ENCODE results near the gene CCDC13. TPM values are rescaled to one million over a fixed set of nuclear protein-coding genes. Genes with fewer than 3 reads are reported as not detected.
A peak's percentile ranks its signal among the peaks of the same experiment; 100 is the strongest.

Gene CCDC13, protein sequence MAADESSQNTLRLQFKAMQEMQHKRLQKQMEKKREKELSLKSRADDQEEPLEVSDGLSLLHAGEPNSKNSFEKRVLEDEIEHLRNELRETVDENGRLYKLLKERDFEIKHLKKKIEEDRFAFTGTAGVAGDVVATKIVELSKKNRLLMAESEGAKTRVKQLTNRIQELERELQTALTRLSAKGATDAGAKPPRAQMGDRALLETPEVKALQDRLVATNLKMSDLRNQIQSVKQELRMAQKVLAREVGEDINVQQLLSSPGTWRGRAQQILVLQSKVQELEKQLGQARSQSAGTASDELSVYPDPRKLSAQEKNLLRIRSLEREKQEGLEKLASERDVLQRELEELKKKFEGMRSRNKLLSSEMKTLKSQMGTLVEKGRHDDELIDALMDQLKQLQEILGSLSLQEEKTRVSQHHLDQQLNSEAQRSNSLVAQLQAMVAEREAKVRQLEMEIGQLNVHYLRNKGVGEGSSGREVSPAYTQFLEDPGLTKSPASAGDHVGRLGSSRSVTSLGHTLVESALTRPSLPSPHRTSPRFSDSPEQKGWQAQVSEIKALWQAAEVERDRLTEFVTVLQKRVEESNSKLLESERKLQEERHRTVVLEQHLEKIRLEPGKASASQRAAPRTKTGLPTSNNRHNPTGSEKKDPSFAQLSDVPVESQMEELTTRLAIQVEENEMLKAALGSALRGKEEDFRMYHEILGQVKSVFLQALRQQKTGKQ
- 1 to 10 TPM in 1 of 4 donors, under 1 TPM in 3; 0.47 to 1.1 (median 0.62) TPM for total RNA-seq
- polyA plus RNA-seq: 1 to 10 TPM in 1 of 3 donors, under 1 TPM in 2; 0.30 to 1.2 (median 0.66) TPM
- long read RNA-seq, donor 1: 0 reads
- long read RNA-seq, donor 2, partial matches to known transcripts: 0 of 1 reads
- long read RNA-seq, donor 2, other reads (novel, unspliced or antisense): 1 of 1 reads

DNA sequence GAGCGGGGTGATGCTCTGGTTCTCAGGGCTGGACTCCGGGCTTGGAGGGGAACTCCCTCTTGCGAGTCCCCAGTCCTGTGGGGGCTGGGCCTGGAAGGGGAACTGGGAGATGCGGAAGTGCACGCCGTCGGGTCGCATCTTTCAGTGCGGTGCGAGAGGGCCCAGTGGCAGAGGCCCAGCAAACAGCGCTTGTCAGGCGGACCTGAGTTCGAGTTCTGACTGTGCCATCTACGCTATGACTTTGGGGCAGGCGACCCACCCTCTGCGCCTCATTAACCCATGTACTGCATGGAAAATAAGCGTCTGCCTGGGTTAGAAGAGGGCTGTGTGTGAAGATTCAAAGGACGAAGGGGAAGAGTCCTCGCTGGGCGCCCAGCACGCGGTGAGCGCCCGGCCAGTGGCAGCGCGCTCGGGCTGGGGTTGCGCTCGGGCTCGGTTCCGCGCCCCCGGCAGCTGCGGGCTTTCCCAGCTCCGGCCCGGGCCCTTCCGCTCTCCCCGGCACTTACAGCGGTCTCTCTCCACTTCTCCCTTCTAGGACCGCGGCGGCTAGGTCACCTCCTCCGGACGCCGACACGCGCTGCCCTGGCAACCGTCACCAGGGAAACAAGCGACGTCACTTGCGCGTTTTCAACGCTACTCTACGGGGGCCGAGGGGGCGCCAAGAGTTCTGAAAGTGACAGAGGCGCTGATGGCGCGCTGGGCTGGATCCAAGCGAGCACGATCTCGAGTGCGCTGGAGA is at the start of gene CCDC13:
TSS of gene CCDC13 (minus strand) at position 584 of the 739 bp plus-strand sequence. CDS start 14,908 bp downstream, outside the sequence.
- no peak within 1 kb of the TSS for H3K27ac ChIP-seq
- ATAC-seq: peak; percentile 97 to 98 (median 97)
- TF ChIP-seq, protein P1, sequence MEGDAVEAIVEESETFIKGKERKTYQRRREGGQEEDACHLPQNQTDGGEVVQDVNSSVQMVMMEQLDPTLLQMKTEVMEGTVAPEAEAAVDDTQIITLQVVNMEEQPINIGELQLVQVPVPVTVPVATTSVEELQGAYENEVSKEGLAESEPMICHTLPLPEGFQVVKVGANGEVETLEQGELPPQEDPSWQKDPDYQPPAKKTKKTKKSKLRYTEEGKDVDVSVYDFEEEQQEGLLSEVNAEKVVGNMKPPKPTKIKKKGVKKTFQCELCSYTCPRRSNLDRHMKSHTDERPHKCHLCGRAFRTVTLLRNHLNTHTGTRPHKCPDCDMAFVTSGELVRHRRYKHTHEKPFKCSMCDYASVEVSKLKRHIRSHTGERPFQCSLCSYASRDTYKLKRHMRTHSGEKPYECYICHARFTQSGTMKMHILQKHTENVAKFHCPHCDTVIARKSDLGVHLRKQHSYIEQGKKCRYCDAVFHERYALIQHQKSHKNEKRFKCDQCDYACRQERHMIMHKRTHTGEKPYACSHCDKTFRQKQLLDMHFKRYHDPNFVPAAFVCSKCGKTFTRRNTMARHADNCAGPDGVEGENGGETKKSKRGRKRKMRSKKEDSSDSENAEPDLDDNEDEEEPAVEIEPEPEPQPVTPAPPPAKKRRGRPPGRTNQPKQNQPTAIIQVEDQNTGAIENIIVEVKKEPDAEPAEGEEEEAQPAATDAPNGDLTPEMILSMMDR (IDR thresholded peaks at IDR 0.05): no peak
- H3K4me3 ChIP-seq: peak within 1 kb of the TSS; percentile 61
- no peaks in the 10 kb centered on the region for H3K4me1 ChIP-seq
- intact Hi-C loops (cut with DNase I): no loop called here
- 3 to 4% (median 3%) methylated on average over 51 to 63 of the region's 63 CpGs for WGBS, 3 donors
- no peaks in the 10 kb centered on the region for H3K36me3 ChIP-seq (ENCODE audit: insufficient read depth in 1 of 2, low read depth in 1 of 2)
- DNase-seq: peak; percentile 97 to 98
- H3K9me3 ChIP-seq: no peaks in the 10 kb centered on the region
- H3K27me3 ChIP-seq (ENCODE audit: insufficient read depth in 3 of 3, low read length in 2 of 3): no peaks in the 10 kb centered on the region

DNA sequence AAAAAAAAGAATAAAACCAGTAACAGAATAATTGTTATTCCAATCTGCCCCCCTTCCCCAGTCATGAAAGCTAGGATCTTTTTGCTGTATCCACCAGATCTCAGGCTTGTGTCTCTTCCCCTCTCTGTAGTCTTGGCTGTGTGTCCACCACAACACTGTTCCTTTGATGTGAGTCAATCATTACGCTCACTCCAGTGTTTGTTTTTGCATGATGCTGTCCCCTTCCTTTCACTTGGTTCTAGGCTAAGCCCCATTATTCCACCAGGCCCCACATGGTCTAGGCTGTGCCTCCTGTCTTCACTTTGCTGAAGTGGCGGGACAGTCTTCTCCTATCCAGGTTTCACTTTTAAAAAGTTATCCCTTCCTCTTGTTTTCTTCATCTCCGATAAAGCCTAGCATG is 49.8 kb upstream of the CCDC13 start:
- Histone ChIP-seq H3K9me3 (no peaks in the 10 kb centered on the region), H3K36me3 (ENCODE audit: insufficient read depth in 1 of 2, low read depth in 1 of 2) (no peaks in the 10 kb centered on the region), H3K27ac (no peak overlapping the region), H3K27me3 (ENCODE audit: insufficient read depth in 3 of 3, low read length in 2 of 3) (no peaks in the 10 kb centered on the region), H3K4me3 (no peak overlapping the region), H3K4me1 (no peaks in the 10 kb centered on the region)
- ATAC-seq (no peak), DNase-seq (no peak)
- TF ChIP-seq, protein P1 (IDR thresholded peaks at IDR 0.05): no peak
- intact Hi-C loops (cut with DNase I): no loop called here
- 92 to 94% (median 94%) methylated on average over 3 of the region's 3 CpGs for WGBS, 3 donors

DNA sequence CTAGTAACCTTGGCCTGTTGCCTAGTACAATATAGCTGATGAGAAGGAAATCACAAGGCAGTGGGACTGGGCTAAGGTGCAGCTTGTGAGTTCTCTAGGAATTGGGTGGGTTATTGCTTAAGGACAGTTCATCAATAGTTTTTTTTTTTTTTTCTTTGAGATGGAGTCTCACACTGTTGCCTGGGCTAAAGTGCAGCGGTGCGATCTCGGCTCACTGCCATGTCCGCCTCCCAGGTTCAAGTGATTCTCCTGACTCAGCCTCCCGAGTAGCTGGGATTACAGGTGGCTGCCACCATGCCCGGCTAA is 47.6 kb upstream of the CCDC13 start:
- 84 to 95% (median 90%) methylated on average over 6 of the region's 6 CpGs for WGBS, 3 donors
- intact Hi-C loops (cut with DNase I): no loop called here
- Histone ChIP-seq H3K4me1 (no peaks in the 10 kb centered on the region), H3K27me3 (ENCODE audit: insufficient read depth in 3 of 3, low read length in 2 of 3) (no peaks in the 10 kb centered on the region), H3K36me3 (ENCODE audit: insufficient read depth in 1 of 2, low read depth in 1 of 2) (no peaks in the 10 kb centered on the region), H3K9me3 (no peaks in the 10 kb centered on the region), H3K4me3 (no peak overlapping the region), H3K27ac (no peak overlapping the region)
- TF ChIP-seq, protein P1 (IDR thresholded peaks at IDR 0.05): no peak
- ATAC-seq (no peak), DNase-seq (no peak)

DNA sequence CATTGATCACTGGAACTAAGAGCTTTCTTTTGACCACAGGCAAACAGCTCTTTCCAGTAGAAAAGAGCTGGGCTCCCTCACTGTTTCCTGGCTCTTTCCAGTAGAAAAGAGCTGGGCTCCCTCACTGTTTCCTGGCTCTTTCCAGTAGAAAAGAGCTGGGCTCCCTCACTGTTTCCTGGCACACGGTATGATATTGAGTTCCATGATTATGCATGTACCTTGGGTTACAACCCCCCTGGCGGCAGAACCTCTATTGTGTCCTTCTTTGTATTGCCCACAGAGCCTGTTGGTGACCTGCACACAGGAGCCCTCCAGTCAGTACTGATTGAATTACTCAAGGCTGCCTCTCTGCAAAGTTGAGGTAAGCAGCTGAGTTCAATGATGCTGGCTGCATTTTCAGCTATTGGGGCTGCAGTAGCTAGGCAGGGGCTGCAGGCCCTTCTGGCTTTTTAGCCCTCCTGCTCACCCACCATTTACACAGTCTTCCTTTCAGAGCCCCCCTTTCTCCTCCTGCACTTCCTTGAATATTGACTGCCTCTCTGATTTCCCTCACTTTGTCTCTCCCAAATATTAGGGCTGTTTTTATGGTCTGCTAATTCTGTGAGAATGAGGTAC is 46.4 kb upstream of the CCDC13 start:
- WGBS, 3 donors: 37 to 44% (median 42%) methylated on average over 2 of the region's 2 CpGs
- ATAC-seq (no peak), DNase-seq (no peak)
- Histone ChIP-seq H3K4me3 (no peak overlapping the region), H3K36me3 (ENCODE audit: insufficient read depth in 1 of 2, low read depth in 1 of 2) (no peaks in the 10 kb centered on the region), H3K9me3 (no peaks in the 10 kb centered on the region), H3K27ac (no peak overlapping the region), H3K4me1 (no peaks in the 10 kb centered on the region), H3K27me3 (ENCODE audit: insufficient read depth in 3 of 3, low read length in 2 of 3) (no peaks in the 10 kb centered on the region)
- intact Hi-C loops (cut with DNase I): no loop called here
- TF ChIP-seq, protein P1 (IDR thresholded peaks at IDR 0.05): no peak

Data from psoas muscle (tissue), 8 donors.